HG02759 (cell line): ENCODE results near the gene CD200.

ENCODE experiments used
- ATAC-seq: cut with Tn5 transposase; IDR thresholded peaks from one replicate; pipeline ENCODE4 v1.9.1; 2021; ENCODE audit warnings: mild to moderate bottlenecking, moderate library complexity; ENCODE audit not compliant: unreplicated experiment

The CD200 gene

GRCh38 chr3:112407214-112407887, 74.4 kb downstream of the CD200 start:
- peak; percentile 62 for ATAC-seq

- ATAC-seq: peak; percentile 35
Measured at GRCh38 chr3:112407888-112408702, 75.1 kb downstream of the CD200 start.

- ATAC-seq: no peak
Measured at GRCh38 chr3:112409041-112409440, 76.1 kb downstream of the CD200 start.

GRCh38 chr3:112411425-112411824, 78.5 kb downstream of the CD200 start:
- no peak for ATAC-seq
